OCI-LY3 (cell line): ENCODE data around the gene CREB5.

ENCODE experiments used
- H2AFZ ChIP-seq: fragments of 200-600, 300-600 bp; shearing (Covaris generic); 2 replicates; pipeline ENCODE4 v1.6.0; 2014; ENCODE audit warnings: antibody characterized with exemption, low read depth, low read length
- H3K27ac ChIP-seq: fragments of 200-600, 300-600 bp; sonication (generic); 2 replicates; pipeline ENCODE4 v1.5.1; 2014; ENCODE audit warnings: mild to moderate bottlenecking, low read length, moderate library complexity, mixed read lengths
- H3K27me3 ChIP-seq: fragments of 200-600, 300-600 bp; sonication (generic); 2 replicates; pipeline ENCODE4 v1.6.1; 2014; ENCODE audit warnings: low read depth, low read length, mixed read lengths
- H3K36me3 ChIP-seq: fragments of 200-600, 300-600 bp; sonication (generic); replicated peaks from 2 replicates; pipeline ENCODE3; 2014; ENCODE audit warnings: low read depth, low read length, mixed read lengths
- H3K4me1 ChIP-seq: fragments of 300-600, 200-600 bp; sonication (generic); 2 replicates; pipeline ENCODE4 v1.6.1; 2014; ENCODE audit warnings: low read length, mixed read lengths
- H3K4me2 ChIP-seq: fragments of 200-600, 300-600 bp; sonication (generic); 2 replicates; pipeline ENCODE4 v1.6.1; 2014; ENCODE audit warnings: low read length, mixed read lengths
- H3K4me3 ChIP-seq: fragments of 300-600, 200-600 bp; sonication (generic); 2 replicates; pipeline ENCODE4 v1.5.1; 2014; ENCODE audit warnings: antibody characterized with exemption, mild to moderate bottlenecking, low read length, moderate library complexity
- H3K79me2 ChIP-seq: fragments of 300-600, 200-600 bp; shearing (Covaris generic); 2 replicates; pipeline ENCODE4 v1.6.1; 2014; ENCODE audit warnings: mild to moderate bottlenecking, low read length, mixed read lengths
- H3K9ac ChIP-seq: fragments of 300-600, 200-600 bp; shearing (Covaris generic); 2 replicates; pipeline ENCODE4 v1.6.0; 2014; ENCODE audit warnings: mild to moderate bottlenecking, low read length, moderate library complexity
- H3K9me3 ChIP-seq: fragments of 200-600, 300-600 bp; shearing (Covaris generic); 2 replicates; pipeline ENCODE4 v1.6.1; 2014; ENCODE audit warnings: low read length, mixed read lengths; ENCODE audit not compliant: insufficient read depth
- H4K20me1 ChIP-seq: fragments of 200-600, 300-600 bp; sonication (generic); 2 replicates; pipeline ENCODE4 v1.6.1; 2016; ENCODE audit warnings: low read length, mixed read lengths; ENCODE audit not compliant: insufficient read depth
- CTCF ChIP-seq: fragments of 200-600, 300-600 bp; sonication (generic); IDR thresholded peaks from 2 replicates; pipeline ENCODE4 v1.5.1; 2014; ENCODE audit warnings: antibody characterized with exemption, low read length, low read depth
- EZH2phosphoT487 ChIP-seq: fragments of 200-600 bp; shearing (Covaris generic); IDR thresholded peaks from 2 replicates; pipeline ENCODE4 v1.6.1; 2018; ENCODE audit warnings: antibody characterized with exemption, mixed run types, low read depth

Gene CREB5

GRCh38 chr7:28808796-28809533 is 396.6 kb downstream of the CREB5 start:
- H2AFZ ChIP-seq = peak overlapping the region; percentile 52
- H3K4me3 ChIP-seq = peak overlapping the region; percentile 66

DNA sequence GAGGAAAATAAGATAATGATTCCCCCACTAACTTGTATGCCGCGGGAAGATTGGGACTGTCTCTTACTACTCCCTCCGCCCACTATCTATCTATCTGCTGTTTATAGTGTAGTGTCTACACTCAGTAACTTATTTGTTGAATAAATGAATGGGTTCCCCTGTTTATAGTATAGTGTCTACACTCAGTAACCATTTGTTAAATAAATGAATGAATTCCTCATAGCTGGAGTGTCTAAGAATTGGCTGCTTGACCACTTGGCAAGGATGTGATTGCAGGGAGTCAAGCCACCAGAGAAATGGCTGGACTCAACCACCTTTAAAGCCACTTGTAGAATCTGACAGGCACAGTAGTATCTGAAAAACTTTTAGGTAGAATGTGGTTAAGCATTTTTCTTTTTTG is 398.7 kb downstream of the CREB5 start:
- H3K4me2 ChIP-seq = no peak overlapping the region
- H3K4me1 ChIP-seq = peaks cover 52% of the 10 kb centered on the region
- no peak overlapping the region for H3K27ac ChIP-seq
- no peak overlapping the region for H2AFZ ChIP-seq
- no peaks in the 10 kb centered on the region for H3K27me3 ChIP-seq
- no peaks in the 10 kb centered on the region for H3K36me3 ChIP-seq
- no peak for TF ChIP-seq CTCF
- H3K79me2 ChIP-seq = no peaks in the 10 kb centered on the region
- H3K4me3 ChIP-seq = no peak overlapping the region
- no peaks in the 10 kb centered on the region for H4K20me1 ChIP-seq
- H3K9ac ChIP-seq = no peak overlapping the region
- no peaks in the 10 kb centered on the region for H3K9me3 ChIP-seq

More at GRCh38 chr7:28808796-28809533, 396.6 kb downstream of the CREB5 start:
- peak overlapping the region; percentile 72 for H3K9ac ChIP-seq
- H3K4me1 ChIP-seq = peaks cover 37% of the 10 kb centered on the region
- no peaks in the 10 kb centered on the region for H4K20me1 ChIP-seq
- H3K27me3 ChIP-seq = no peaks in the 10 kb centered on the region
- no peaks in the 10 kb centered on the region for H3K9me3 ChIP-seq
- H3K36me3 ChIP-seq = no peaks in the 10 kb centered on the region
- peak; percentile 72 for TF ChIP-seq CTCF
- no peak for TF ChIP-seq EZH2phosphoT487
- H3K4me2 ChIP-seq = peak overlapping the region; percentile 92
- H3K27ac ChIP-seq = peak overlapping the region; percentile 79
- no peaks in the 10 kb centered on the region for H3K79me2 ChIP-seq

DNA sequence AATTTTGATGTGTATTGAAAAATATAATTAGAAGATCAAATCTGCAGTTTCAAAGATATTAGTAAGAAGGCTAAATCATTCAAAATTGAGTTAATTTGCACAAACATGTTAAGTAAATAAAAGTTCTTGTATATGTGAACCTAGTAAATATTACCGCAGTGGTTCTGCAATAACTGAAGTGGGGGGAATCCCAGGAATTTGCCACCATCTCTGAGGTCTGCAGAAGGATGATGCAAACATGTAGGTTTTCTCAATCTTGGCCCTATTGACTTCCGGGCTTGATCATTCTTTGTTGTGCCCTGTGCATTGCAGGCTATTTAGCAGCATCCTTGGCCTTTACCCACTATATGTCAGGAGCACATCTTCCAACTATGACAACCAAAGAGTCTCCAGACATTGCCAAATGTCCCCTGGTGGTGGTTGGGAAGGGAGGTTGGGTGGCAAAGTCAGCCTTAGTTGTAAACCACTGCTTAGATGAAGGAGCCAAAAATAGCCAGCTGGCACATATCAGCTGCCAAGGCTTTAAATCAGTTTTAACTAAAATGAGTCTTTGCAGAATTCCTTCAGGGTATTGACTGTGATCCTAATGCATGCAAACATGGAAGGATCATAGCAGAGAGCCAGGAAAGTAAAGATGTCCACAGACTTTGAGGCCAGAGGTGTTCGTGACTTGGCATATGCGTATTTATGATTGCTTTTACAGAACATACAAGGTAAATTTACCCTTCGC is 399.5 kb downstream of the CREB5 start:
- Histone ChIP-seq H3K27me3 (no peaks in the 10 kb centered on the region), H3K4me2 (no peak overlapping the region), H4K20me1 (no peaks in the 10 kb centered on the region), H3K9ac (no peak overlapping the region), H3K4me3 (no peak overlapping the region), H3K36me3 (no peaks in the 10 kb centered on the region), H3K27ac (no peak overlapping the region), H2AFZ (no peak overlapping the region), H3K79me2 (no peaks in the 10 kb centered on the region), H3K9me3 (no peaks in the 10 kb centered on the region), H3K4me1 (peaks cover 60% of the 10 kb centered on the region)
- TF ChIP-seq EZH2phosphoT487 = no peak
- no peak for TF ChIP-seq CTCF

DNA sequence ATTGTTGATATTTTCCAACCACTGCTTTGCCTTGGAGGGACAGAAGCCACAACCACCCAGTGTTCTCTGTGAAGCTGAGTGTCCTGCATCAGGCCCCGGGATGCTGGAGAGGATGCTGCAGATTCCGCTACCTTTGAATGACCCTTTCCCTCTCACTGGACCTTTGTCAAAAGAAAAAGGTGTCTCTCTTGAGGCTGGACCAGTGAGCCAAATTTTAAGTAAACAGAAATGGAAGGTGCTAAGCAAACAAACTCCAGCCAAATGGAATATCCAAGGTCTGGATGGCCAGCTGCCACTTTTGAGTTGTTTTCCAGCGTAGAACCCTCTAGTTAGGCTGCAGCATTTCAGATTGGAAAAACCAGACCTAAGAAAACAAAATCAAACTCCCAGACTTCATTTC is 400.3 kb downstream of the CREB5 start:
- H2AFZ ChIP-seq = no peak overlapping the region
- H3K4me2 ChIP-seq = no peak overlapping the region
- no peaks in the 10 kb centered on the region for H3K27me3 ChIP-seq
- no peak overlapping the region for H3K27ac ChIP-seq
- no peak overlapping the region for H3K4me3 ChIP-seq
- H3K36me3 ChIP-seq = no peaks in the 10 kb centered on the region
- H3K79me2 ChIP-seq = no peaks in the 10 kb centered on the region
- no peaks in the 10 kb centered on the region for H4K20me1 ChIP-seq
- H3K9me3 ChIP-seq = no peaks in the 10 kb centered on the region
- peaks cover 64% of the 10 kb centered on the region for H3K4me1 ChIP-seq
- TF ChIP-seq CTCF (no peak), EZH2phosphoT487 (no peak)
- no peak overlapping the region for H3K9ac ChIP-seq
